CD4-positive, alpha-beta T cell treated with Interleukin-6 for 4 hours (primary cell): Measurements from ENCODE around the gene NKX1-2.
A peak's percentile ranks its signal among the peaks of the same experiment; 100 is the strongest.
"Not testable (repeated sequence)": the region's sequence is repeated elsewhere in the genome, so short reads cannot be mapped to it uniquely, and the experiment has no call there.

Source experiments
- DNase-seq: peaks from one replicate; pipeline ENCODE4 v3.0.0-alpha.2; 2020; ENCODE audit warnings: mixed read lengths

NKX1-2 gene

GRCh38 chr10:124449170-124450011 lies 444 bp downstream of the NKX1-2 start:
- DNase-seq, result no peak

DNA sequence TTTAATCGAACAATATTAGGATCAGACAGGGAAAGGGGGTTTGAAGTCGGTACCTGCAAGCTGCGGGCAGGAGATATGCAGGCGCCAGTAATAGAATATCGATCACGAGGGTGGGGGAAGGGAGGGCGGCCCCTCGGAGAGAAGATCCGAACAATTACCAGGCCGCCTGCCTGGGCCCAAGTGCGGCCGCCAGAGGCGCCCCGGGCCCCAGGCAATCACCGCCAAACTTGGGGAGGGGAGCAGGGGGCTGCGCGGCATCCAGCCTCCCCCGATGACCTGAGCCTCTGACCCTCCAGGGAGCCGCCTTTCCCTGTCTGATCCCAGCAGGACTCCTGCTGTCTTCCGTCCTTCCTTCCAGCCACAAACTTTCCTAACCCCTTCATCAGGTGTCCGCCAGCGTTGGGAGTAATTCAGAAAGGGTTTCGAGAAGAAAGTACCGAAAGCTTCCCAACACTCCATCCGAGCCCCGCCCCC lies 1.1 kb downstream of the NKX1-2 start:
- no peak for DNase-seq

- no peak for DNase-seq
Measured at GRCh38 chr10:124447751-124448466, 1.9 kb downstream of the NKX1-2 start.

DNA sequence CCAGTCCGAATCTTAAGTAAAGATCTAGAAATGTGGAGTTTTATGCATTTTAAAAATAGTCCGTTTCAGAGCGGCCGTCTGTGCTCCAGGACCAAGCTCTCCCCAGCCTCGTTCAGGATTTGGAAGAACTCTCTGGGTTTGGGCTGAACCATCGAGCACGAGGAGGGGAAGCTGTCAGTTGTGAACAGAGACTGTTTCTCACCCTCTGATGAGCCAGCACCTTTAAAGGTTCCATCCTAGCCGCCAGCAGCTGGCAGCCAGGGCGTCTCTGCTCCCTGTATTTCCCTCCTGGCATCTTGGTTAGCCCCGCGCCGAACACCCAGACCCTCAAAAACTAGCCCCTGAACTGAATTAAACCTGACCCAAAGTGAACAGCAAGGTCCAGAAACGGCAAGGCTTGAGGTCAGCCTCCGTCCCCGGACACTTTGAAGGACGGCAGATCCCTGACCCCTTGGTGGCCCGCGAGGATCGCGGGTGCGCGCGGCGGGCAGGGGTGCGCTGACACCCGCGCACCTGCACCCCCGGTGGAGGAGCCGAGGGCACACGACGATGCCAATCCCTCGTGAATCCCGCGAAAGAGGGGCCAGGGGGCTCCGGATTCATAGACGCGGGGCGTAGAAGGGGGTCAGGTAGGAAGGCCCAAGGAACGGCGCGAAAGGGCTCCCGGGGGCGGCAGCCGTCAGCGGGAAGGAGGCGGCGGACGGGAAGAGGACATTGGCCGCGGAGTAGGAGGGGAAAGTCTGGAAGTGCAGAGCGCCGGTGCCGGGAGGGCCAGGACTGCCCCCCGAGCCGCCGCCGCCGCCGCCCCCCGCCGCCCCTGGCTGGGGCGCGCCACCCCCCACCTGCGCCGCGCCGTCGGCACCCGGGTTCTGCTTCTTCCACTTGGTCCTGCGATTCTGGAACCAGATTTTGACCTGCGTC lies 2.7 kb downstream of the NKX1-2 start:
- DNase-seq, result no peak

- DNase-seq, result not testable (repeated sequence)
Measured at GRCh38 chr10:124441694-124442093, 8.1 kb downstream of the NKX1-2 start.

DNA sequence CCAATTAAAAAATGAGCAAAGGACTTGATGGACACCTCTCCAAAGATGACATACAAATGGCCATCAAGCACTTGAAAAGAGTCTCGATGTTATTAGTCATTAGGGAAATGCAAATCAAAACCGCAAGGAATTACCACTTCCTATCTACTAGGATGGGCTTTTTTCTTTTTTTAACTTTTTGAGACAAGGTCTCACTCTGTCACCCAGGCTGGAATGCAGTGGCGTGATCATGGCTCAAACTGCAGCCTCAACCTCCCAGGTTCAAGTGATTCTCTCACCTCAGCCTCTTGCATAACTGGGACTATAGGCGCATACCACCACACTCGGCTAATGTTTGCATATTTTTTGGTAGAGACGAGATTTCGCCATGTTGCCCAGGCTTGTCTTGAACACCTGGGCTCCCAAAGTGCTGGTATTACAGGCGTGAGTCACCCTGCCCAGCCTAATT lies 13.6 kb downstream of the NKX1-2 start:
- DNase-seq, result no peak

- DNase-seq, result not testable (repeated sequence)
Measured at GRCh38 chr10:124435683-124436082, 14.2 kb downstream of the NKX1-2 start.

DNA sequence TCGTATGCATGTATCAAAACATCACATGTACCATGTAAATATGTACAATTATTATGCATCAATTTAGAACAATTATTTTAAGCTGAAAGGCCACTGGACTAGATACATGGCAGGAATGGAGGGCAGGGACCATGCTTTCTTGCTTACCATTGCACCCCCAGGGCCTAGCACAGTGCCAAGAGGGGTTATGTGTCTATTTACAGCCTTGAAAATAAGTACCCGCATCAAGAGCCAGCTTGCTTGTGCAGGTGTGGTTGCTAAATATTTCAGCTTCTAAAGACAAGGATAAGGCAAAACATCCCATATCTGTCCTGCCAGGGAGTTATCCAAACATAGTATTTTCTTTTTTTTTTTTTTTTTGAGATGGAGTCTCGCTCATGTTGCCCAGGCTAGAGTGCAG lies 16.4 kb downstream of the NKX1-2 start:
- DNase-seq, result no peak

DNA sequence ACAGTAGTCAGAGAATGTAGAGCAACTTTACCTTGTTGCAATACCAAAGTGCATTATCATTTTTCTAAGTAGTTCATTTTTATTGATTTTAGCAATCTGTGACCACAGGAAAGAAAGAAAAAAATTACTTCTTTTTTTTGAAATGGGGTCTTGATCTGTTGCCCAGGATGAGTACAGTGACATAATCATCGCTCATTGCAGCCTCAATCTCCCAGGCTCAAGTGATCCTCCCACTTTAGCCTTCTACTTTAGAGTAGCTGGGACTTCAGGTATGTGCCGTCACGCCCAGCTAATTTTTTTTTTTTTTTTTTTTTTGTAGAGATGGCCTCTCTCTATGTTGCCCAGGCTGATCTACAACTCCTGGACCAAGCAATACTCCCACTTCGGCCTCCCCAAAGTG lies 19.8 kb downstream of the NKX1-2 start:
- DNase-seq, result no peak

DNA sequence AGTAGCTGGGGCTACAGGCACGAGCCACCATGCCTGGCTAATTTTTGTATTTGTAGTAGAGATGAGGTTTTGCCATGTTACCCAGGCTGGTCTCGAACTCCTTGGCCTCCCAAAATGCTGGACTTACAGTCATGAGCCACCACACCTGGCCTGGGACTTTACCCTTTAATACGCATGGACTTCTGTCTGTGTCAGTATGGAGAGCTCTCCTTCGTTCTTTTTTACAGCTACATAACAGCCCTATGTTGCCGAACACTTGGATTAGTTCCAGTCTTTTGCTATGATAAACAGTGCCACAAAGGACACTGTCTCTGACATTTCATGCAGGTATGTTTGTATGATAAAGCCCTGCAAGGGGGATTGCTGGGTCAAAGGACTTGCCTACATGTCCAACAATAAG lies 20.3 kb downstream of the NKX1-2 start:
- DNase-seq, result no peak

DNA sequence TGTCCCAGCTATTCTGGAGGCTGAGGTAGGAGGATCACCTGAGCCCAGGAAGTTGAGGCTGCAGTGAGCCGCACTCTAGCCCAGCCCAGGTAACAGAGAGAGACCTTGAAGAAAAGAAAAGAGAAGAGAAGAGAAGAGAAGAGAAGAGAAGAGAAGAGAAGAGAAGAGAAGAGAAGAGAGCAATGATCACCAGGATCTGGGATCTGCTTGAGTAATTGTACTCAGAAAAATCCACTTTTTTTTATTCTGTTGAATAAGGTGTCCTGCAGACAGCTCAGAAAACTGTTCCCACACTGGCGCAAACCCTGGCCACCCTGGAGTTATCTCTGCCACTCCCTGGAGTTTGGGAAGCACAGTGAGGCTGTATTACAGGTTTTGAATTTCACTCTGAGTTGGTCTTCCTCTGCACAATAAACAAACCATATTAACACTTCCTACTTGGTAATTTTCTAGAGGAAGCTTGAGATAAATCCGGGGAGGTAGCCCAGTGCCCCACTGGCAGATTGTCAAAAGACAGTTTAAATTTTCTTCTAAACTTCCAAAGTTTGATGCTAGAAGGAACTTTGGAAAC lies 21.5 kb downstream of the NKX1-2 start:
- DNase-seq, result no peak

GRCh38 chr10:124425227-124425962 lies 24.4 kb downstream of the NKX1-2 start:
- DNase-seq, result no peak

DNA sequence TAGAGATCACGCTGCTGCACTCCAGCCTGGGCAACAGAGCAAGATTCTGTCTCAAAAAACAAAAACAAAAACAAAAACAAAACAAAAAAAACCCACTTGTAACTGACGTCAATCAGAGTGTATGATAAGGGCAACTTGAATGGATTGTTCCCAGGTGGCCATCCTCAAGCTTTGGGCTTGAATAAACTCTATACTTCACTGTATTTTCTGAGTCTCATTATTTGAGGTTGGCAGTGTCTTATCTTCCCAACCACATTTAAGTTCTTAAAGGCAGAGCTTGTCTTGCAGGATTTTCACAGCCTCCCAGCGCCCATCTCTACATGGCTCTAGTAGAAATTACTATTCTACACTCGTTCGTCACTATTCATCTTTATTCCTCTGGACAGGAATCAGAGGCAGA lies 26.0 kb downstream of the NKX1-2 start:
- DNase-seq, result no peak

DNA sequence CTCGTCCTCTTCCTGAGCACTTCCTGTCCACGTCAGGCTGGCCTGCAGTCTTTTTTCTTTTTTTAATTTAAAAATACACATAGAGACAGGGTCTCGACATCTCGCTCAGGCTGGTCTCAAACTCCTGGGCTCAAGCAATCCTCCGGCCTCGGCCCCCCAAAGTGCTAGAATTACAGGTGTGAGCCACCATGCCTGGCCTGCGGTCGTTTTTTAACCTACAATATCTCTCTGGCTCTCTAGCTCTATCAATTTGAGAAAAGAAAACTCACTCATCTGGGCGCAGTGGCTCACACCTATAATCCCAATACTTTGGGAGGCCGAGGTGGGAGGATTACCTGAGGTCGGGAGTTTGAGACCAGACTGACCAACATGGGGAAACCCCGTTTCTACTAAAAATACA lies 27.1 kb downstream of the NKX1-2 start:
- no peak for DNase-seq

- no peak for DNase-seq
Measured at GRCh38 chr10:124420254-124420653, 29.6 kb downstream of the NKX1-2 start.

DNA sequence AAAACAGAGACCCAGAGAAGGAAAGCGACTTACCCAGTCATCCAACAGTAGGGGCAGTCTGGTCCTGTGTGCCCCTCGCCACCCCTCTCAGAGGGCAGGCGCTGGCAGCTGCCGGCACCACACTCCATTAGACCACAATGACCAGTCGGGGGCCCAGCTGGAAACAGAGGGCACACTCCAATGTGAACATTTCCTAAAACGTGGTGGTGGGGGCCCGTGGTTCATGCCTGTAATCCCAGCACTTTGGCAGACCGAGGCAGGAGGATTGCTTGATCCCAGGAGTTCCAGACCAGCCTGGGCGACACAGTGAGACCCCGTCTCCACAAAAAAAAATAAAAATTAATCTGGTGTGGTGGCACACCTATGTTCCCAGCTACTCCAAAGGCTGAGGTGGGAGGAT lies 30.2 kb downstream of the NKX1-2 start:
- DNase-seq, result no peak

- peak; percentile 98 for DNase-seq
Measured at GRCh38 chr10:124418726-124419501, 30.9 kb downstream of the NKX1-2 start, which contains the start of gene OAT. OAT (minus strand) TSS chr10:124418923; CDS start chr10:124412171, 6,752 bp downstream.

DNA sequence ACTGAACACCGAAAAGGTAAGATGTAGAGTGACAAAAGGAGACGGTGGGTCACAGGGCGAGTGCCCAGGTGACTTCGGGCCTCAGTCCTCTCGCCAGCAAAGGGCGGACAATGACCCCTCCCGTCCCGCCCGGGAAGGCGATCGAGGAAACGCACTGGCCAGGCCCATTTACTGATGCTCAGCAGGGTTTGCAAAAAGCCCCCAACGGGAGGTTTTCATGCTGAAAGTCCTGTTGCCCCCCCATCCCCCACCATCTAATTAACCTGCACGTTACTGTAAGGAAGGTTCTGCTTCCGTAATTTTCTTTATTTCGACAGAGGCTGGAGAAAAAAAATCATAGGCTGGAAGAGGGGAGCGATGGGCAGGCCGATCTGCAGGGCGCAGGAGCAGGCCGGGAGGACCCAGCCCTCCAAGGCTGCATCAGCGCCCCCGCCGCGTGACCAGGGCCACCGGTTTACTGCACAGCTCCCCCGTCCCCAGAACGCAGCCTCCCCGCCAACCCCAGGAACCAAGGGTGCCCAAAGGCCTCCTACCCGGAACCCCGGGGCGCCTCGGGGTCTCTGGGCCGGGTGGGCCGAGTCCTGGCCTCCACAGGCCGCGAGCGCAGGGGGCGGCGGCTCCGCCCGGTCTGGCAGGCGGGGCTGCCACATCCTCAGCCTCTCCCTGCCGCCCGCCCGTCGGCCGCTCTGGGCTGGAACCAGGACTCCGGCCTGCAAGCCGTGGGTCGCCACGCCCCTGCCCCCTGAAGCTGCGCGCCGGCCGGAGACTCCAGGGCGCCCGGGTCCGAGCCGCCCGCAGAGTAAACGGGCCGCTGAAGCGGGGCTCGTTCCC lies 31.7 kb downstream of the NKX1-2 start:
- peak; percentile 59 for DNase-seq

GRCh38 chr10:124416733-124417132 lies 33.1 kb downstream of the NKX1-2 start:
- no peak for DNase-seq

DNA sequence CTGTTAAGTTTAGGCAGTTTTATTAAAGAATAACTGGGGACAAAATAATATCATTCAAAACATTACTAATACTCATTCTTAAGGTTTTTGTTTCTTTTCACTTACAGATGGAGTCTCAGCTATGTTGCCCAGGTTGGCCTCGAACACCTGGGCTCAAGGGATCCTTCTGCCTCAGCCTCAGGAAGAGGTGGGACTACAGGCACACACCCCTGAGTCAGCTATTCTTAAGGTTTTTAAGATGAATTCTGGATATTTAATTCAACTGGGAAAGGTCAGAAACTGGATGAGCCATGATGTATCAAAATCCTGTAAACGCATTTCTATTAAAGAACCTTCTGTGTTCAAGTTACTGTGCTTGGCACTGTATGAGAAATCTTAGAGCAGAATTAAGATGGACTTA lies 34.6 kb downstream of the NKX1-2 start:
- no peak for DNase-seq
